CD14-positive monocyte (primary cell): ENCODE data around the gene EMC6. TPM values are rescaled to one million over a fixed set of nuclear protein-coding genes. Genes with fewer than 3 reads are reported as not detected.

Experiments
- DNase-seq, 3 donors: peaks; one replicate each; pipeline ENCODE4 v3.0.0-alpha.2; 2011 to 2022
- H2AFZ ChIP-seq: 2 replicates; pipeline ENCODE4 v1.6.0; 2012; ENCODE audit warnings: mild to moderate bottlenecking, low read depth, low read length, inconsistent platforms; ENCODE audit not compliant: insufficient read depth, poor library complexity, severe bottlenecking
- H3K27ac ChIP-seq, 2 donors: 1 replicate in 1 of 2; 2 replicates in 1 of 2; pipeline ENCODE4 v1.5.1; 2012 to 2013; ENCODE audit warnings: low read length in 2 of 2, control low read depth in 1 of 2, inconsistent platforms in 1 of 2, low read depth in 1 of 2, mild to moderate bottlenecking in 1 of 2
- H3K27me3 ChIP-seq, 2 donors: one replicate each; pipeline versions ENCODE4 v1.6.0 to v1.6.1; 2011 to 2013; ENCODE audit warnings: low read length in 2 of 2; ENCODE audit not compliant: control insufficient read depth in 2 of 2, insufficient read depth in 2 of 2
- H3K36me3 ChIP-seq, 2 donors: replicated peaks in 1 of 2; 1 replicate in 1 of 2; 2 replicates in 1 of 2; pipeline versions ENCODE4 v1.5.1 to v1.6.1; 2012 to 2013; ENCODE audit warnings: low read length in 2 of 2, control low read depth in 1 of 2, inconsistent platforms in 1 of 2, mild to moderate bottlenecking in 1 of 2; ENCODE audit not compliant: insufficient read depth in 2 of 2, control insufficient read depth in 1 of 2
- H3K4me1 ChIP-seq, 2 donors: 1 replicate in 1 of 2; 2 replicates in 1 of 2; pipeline versions ENCODE4 v1.5.1 to v1.6.1; 2012 to 2013; ENCODE audit warnings: low read length in 2 of 2, control low read depth in 1 of 2, inconsistent platforms in 1 of 2, mild to moderate bottlenecking in 1 of 2, moderate library complexity in 1 of 2; ENCODE audit not compliant: insufficient read depth in 2 of 2, control insufficient read depth in 1 of 2
- H3K4me2 ChIP-seq: replicated peaks from 2 replicates; pipeline ENCODE3; 2012; ENCODE audit warnings: low read length, moderate library complexity, mild to moderate bottlenecking; ENCODE audit not compliant: poor library complexity, severe bottlenecking; ENCODE audit errors: extremely low read depth
- H3K4me3 ChIP-seq, 3 experiments: fragments of 200-600 bp in 1 of 3; sonication (generic) in 1 of 3; replicated peaks in 1 of 3; 1 replicate in 2 of 3; 2 replicates in 1 of 3; pipeline ENCODE4 v1.5.1; 2011 to 2013; ENCODE audit warnings: low read length in 3 of 3, mild to moderate bottlenecking in 3 of 3, control low read depth in 2 of 3, low read depth in 2 of 3, inconsistent platforms in 1 of 3, moderate library complexity in 1 of 3
- H3K79me2 ChIP-seq: 2 replicates; pipeline ENCODE4 v1.6.0; 2012; ENCODE audit warnings: mild to moderate bottlenecking, control low read depth, inconsistent platforms, low read length, moderate library complexity; ENCODE audit not compliant: insufficient read depth
- H3K9ac ChIP-seq: 2 replicates; pipeline ENCODE4 v1.6.0; 2017; ENCODE audit warnings: low read length, mild to moderate bottlenecking; ENCODE audit not compliant: insufficient read depth, poor library complexity, severe bottlenecking
- H3K9me3 ChIP-seq, 2 donors: replicated peaks in 1 of 2; 1 replicate in 1 of 2; 2 replicates in 1 of 2; pipeline versions ENCODE4 v1.5.1 to v1.6.1; 2012 to 2013; ENCODE audit warnings: low read length in 2 of 2, control low read depth in 1 of 2; ENCODE audit not compliant: control insufficient read depth in 1 of 2, insufficient read depth in 1 of 2
- H4K20me1 ChIP-seq: 2 replicates; pipeline ENCODE4 v1.6.0; 2012; ENCODE audit warnings: mild to moderate bottlenecking, low read length, control low read depth, moderate library complexity; ENCODE audit not compliant: insufficient read depth
- H3K27ac Mint-ChIP-seq, 7 donors: one replicate each; pipeline ENCODE4 v1.8.0; 2020; ENCODE audit warnings: mild to moderate bottlenecking in 7 of 7, mixed read lengths in 7 of 7, moderate library complexity in 6 of 7, inconsistent platforms in 2 of 7
- H3K27me3 Mint-ChIP-seq, 3 donors: one replicate each; pipeline ENCODE4 v1.8.0; 2021 to 2022; ENCODE audit warnings: low read depth in 3 of 3, mild to moderate bottlenecking in 3 of 3, mixed read lengths in 3 of 3, moderate library complexity in 3 of 3, inconsistent platforms in 1 of 3
- H3K36me3 Mint-ChIP-seq, 2 donors: one replicate each; pipeline ENCODE4 v1.8.0; 2020; ENCODE audit warnings: mixed read lengths in 2 of 2, inconsistent platforms in 1 of 2, mild to moderate bottlenecking in 1 of 2
- H3K4me1 Mint-ChIP-seq: one replicate; pipeline ENCODE4 v1.8.0; 2020; ENCODE audit warnings: mild to moderate bottlenecking, mixed read lengths
- H3K4me3 Mint-ChIP-seq, 2 donors: one replicate each; pipeline ENCODE4 v1.8.0; 2020; ENCODE audit warnings: mild to moderate bottlenecking in 2 of 2, mixed read lengths in 2 of 2, moderate library complexity in 1 of 2
- H3K9me3 Mint-ChIP-seq, 7 donors: one replicate each; pipeline ENCODE4 v1.8.0; 2020 to 2022; ENCODE audit warnings: mixed read lengths in 7 of 7, mild to moderate bottlenecking in 6 of 7, moderate library complexity in 6 of 7, inconsistent platforms in 2 of 7
- CTCF ChIP-seq: fragments of 200-600 bp; IDR thresholded peaks from one replicate; pipeline ENCODE4 v1.8.0; 2022; ENCODE audit warnings: antibody characterized with exemption, mild to moderate bottlenecking
- WGBS: methylation state at CpG from one replicate; pipeline ENCODE4 v1.1.5; 2013; ENCODE audit warnings: missing lambda C conversion rate; ENCODE audit not compliant: insufficient coverage; 5-methylcytosine and 5-hydroxymethylcytosine counted together
- intact Hi-C, 2 donors: fragments of 100-400 bp; cut with micrococcal nuclease; formaldehyde crosslinking; loops; one replicate each; pipeline versions ENCODE4 v1.15.0 to v1.15.1; 2023
- polyA plus RNA-seq, 3 donors: library from polyadenylated mRNA; depleted of rRNA in 1 of 3; unstranded in 2 of 3; stranded (reverse) in 1 of 3; fragments of 300-500 nt in 2 of 3; fragments of >200 nt in 1 of 3; fragmentation: Illumina TruSeq in 2 of 3; gene quantifications; 1 replicate in 2 of 3; 2 replicates in 1 of 3; pipeline ENCODE4 v1.2.3, GENCODE V29; 2012 to 2021

Gene EMC6
- polyA plus RNA-seq, 3 donors, result 24.4 to 118 (median 105) TPM

- Mint-ChIP-seq H3K4me3 (peak overlapping the region; percentile 22 to 63), H3K27me3 (peaks cover 6 to 15% (median 10%) of the 10 kb centered on the region in 3 donors), H3K27ac (peak overlapping the region in 1 of 7 donors; percentile 32), H3K36me3 (no peaks in the 10 kb centered on the region), H3K9me3 (peaks cover 0 to 3% (median 0%) of the 10 kb centered on the region in 7 donors), H3K4me1 (peaks cover 28% of the 10 kb centered on the region)
- no peak for TF ChIP-seq CTCF
- Histone ChIP-seq H2AFZ (peak overlapping the region; percentile 20), H3K79me2 (no peaks in the 10 kb centered on the region), H3K27me3 (no peaks in the 10 kb centered on the region), H3K4me3 (no peak overlapping the region), H3K9ac (no peak overlapping the region), H3K27ac (no peak overlapping the region), H3K9me3 (no peaks in the 10 kb centered on the region), H3K36me3 (no peaks in the 10 kb centered on the region), H3K4me2 (no peak overlapping the region), H3K4me1 (peaks cover 18 to 32% of the 10 kb centered on the region in 2 donors), H4K20me1 (no peaks in the 10 kb centered on the region)
- DNase-seq, result no peak
- intact Hi-C loops, result loop anchor here (2.0 to 5.0 kb wide), 3 partner anchors 40 to 145 kb away; partner anchors contain the start of gene HASPIN (in 2 of the 2)
- whole genome bisulfite sequencing, result 98% methylated on average over 11 of the region's 12 CpGs
These were observed 13.4 kb downstream of the EMC6 start for GRCh38 chr17:3682033-3682432.

- H3K27me3 ChIP-seq, result no peaks in the 10 kb centered on the region
- H3K27ac Mint-ChIP-seq, result peak overlapping the region in 1 of 7 donors; percentile 74
- 63% methylated on average over 6 of the region's 10 CpGs for WGBS
- H3K36me3 Mint-ChIP-seq, result no peaks in the 10 kb centered on the region
- peaks cover 6 to 15% (median 9%) of the 10 kb centered on the region in 3 donors for H3K27me3 Mint-ChIP-seq
- H3K9me3 ChIP-seq, result no peaks in the 10 kb centered on the region
- intact Hi-C loops, result loop anchor here (2.0 to 5.0 kb wide), 3 partner anchors 39 to 144 kb away; partner anchors contain the start of gene HASPIN (in 2 of the 2)
- H3K9me3 Mint-ChIP-seq, result peaks cover 0 to 3% (median 0%) of the 10 kb centered on the region in 7 donors
- H3K36me3 ChIP-seq, result no peaks in the 10 kb centered on the region
- DNase-seq, result peak; percentile 29 to 54 (median 48)
- no peak overlapping the region for H3K4me3 Mint-ChIP-seq
- TF ChIP-seq CTCF, result peak; percentile 98
- H3K4me1 ChIP-seq, result peaks cover 18 to 32% of the 10 kb centered on the region in 2 donors
- H3K27ac ChIP-seq, result no peak overlapping the region
- no peak overlapping the region for H3K4me3 ChIP-seq
- H3K4me1 Mint-ChIP-seq, result peaks cover 28% of the 10 kb centered on the region
- no peak overlapping the region for H3K4me2 ChIP-seq
- H3K9ac ChIP-seq, result no peak overlapping the region
- H2AFZ ChIP-seq, result no peak overlapping the region
- H4K20me1 ChIP-seq, result no peaks in the 10 kb centered on the region
- H3K79me2 ChIP-seq, result no peaks in the 10 kb centered on the region
These were observed 14.5 kb downstream of the EMC6 start for GRCh38 chr17:3683054-3683511.
